C4-2B (cell line): ENCODE measurements around the gene LIN28A.

ENCODE experiments used
- ZFX ChIP-seq: fragments of 450-650 bp; IDR thresholded peaks from 2 replicates; pipeline ENCODE4 v1.6.1; 2017
- TF ChIP-seq, protein P1 (sequence below): fragments of 450-650 bp; conservative IDR thresholded peaks from 2 replicates; pipeline ENCODE4 v1.5.1; 2017; ENCODE audit warnings: mild to moderate bottlenecking

GRCh38 chr1:26478159-26478558 is 67.5 kb downstream of the LIN28A start:
- TF ChIP-seq, protein P1, sequence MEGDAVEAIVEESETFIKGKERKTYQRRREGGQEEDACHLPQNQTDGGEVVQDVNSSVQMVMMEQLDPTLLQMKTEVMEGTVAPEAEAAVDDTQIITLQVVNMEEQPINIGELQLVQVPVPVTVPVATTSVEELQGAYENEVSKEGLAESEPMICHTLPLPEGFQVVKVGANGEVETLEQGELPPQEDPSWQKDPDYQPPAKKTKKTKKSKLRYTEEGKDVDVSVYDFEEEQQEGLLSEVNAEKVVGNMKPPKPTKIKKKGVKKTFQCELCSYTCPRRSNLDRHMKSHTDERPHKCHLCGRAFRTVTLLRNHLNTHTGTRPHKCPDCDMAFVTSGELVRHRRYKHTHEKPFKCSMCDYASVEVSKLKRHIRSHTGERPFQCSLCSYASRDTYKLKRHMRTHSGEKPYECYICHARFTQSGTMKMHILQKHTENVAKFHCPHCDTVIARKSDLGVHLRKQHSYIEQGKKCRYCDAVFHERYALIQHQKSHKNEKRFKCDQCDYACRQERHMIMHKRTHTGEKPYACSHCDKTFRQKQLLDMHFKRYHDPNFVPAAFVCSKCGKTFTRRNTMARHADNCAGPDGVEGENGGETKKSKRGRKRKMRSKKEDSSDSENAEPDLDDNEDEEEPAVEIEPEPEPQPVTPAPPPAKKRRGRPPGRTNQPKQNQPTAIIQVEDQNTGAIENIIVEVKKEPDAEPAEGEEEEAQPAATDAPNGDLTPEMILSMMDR, result no peak
- no peak for TF ChIP-seq ZFX
